WTC11 (cell line): ENCODE data around the gene ZGRF1. TPM values are rescaled to one million over a fixed set of nuclear protein-coding genes. Genes with fewer than 3 reads are reported as not detected.

Experiments used
- ATAC-seq: fragments of 200-7000 bp; cut with Tn5 transposase; 2 replicates; pipeline ENCODE4 v1.10.0; 2021; ENCODE audit warnings: mild to moderate bottlenecking, moderate library complexity
- CTCF ChIA-PET: fragments of 300-600 bp; sonication (Branson Sonifier 250); formaldehyde crosslinking; loops from one replicate; lab custom pipeline; 2021; ENCODE audit warnings: antibody characterized with exemption; lab: Charles Lee
- POLR2A ChIA-PET: fragments of 350-600 bp; sonication (Branson Sonifier 250); formaldehyde crosslinking; loops from one replicate; lab custom pipeline; 2021; ENCODE audit warnings: antibody characterized with exemption; lab: Charles Lee
- DNase-seq: peaks from one replicate; pipeline ENCODE4 v3.0.0; 2021; ENCODE audit warnings: low spot score
- H3K27ac Mint-ChIP-seq: 2 replicates; pipeline ENCODE4 v1.8.0; 2021; ENCODE audit warnings: mixed read lengths
- H3K27me3 Mint-ChIP-seq: 2 replicates; pipeline ENCODE4 v1.8.0; 2021; ENCODE audit warnings: low read depth, mild to moderate bottlenecking, moderate library complexity, mixed read lengths
- H3K36me3 Mint-ChIP-seq: 2 replicates; pipeline ENCODE4 v1.8.0; 2021; ENCODE audit warnings: mixed read lengths
- H3K4me1 Mint-ChIP-seq: 2 replicates; pipeline ENCODE4 v1.8.0; 2022; ENCODE audit warnings: mixed read lengths
- H3K4me3 Mint-ChIP-seq: 2 replicates; pipeline ENCODE4 v1.8.0; 2021; ENCODE audit warnings: mild to moderate bottlenecking, moderate library complexity, mixed read lengths
- H3K9me3 Mint-ChIP-seq: 2 replicates; pipeline ENCODE4 v1.8.0; 2021; ENCODE audit warnings: mixed read lengths
- CBFB ChIP-seq: sonication (generic); formaldehyde crosslinking; IDR thresholded peaks from 2 replicates; pipeline ENCODE4 v1.8.1; 2022; ENCODE audit warnings: mild to moderate bottlenecking, low read depth, missing genetic modification reagents
- EMX1 ChIP-seq: fragments of 250-450 bp; sonication (Bioruptor Pico); IDR thresholded peaks from 2 replicates; pipeline ENCODE4 v1.8.0; 2021; ENCODE audit warnings: mild to moderate bottlenecking
- SMAD4 ChIP-seq: sonication (generic); formaldehyde crosslinking; IDR thresholded peaks from 2 replicates; pipeline ENCODE4 v1.8.0; 2022; ENCODE audit warnings: mild to moderate bottlenecking, missing genetic modification reagents
- SOX15 ChIP-seq: fragments of 250-450 bp; sonication (Bioruptor Pico); IDR thresholded peaks from 2 replicates; pipeline ENCODE4 v1.9.0; 2021; ENCODE audit warnings: mild to moderate bottlenecking
- SP1 ChIP-seq: sonication (generic); formaldehyde crosslinking; conservative IDR thresholded peaks from 2 replicates; pipeline ENCODE4 v1.8.1; 2022; ENCODE audit warnings: missing genetic modification reagents
- TCF7 ChIP-seq: sonication (generic); formaldehyde crosslinking; IDR thresholded peaks from 2 replicates; pipeline ENCODE4 v1.8.0; 2022; ENCODE audit warnings: mild to moderate bottlenecking, low read depth, missing genetic modification reagents, moderate library complexity
- ZNF317 ChIP-seq: sonication (generic); formaldehyde crosslinking; IDR thresholded peaks from 2 replicates; pipeline ENCODE4 v1.8.1; 2023; ENCODE audit warnings: low read depth, mild to moderate bottlenecking, moderate library complexity, missing genetic modification reagents, borderline replicate concordance
- ZNF416 ChIP-seq: fragments of 250-450 bp; sonication (Bioruptor Pico); IDR thresholded peaks from 2 replicates; pipeline ENCODE4 v1.9.0; 2021; ENCODE audit warnings: mild to moderate bottlenecking, inconsistent platforms
- ZNF423 ChIP-seq: fragments of 250-450 bp; sonication (Bioruptor Pico); IDR thresholded peaks from 2 replicates; pipeline ENCODE4 v2.1.2; 2022; ENCODE audit warnings: mild to moderate bottlenecking, moderate library complexity
- total RNA-seq: library from RNA; stranded (reverse); gene quantifications from 3 replicates; pipeline ENCODE4 v1.2.3, GENCODE V29; 2021
- TF ChIP-seq, protein P1 (sequence below): sonication (generic); formaldehyde crosslinking; IDR thresholded peaks from 2 replicates; pipeline ENCODE4 v1.8.0; 2022; ENCODE audit warnings: mild to moderate bottlenecking, missing genetic modification reagents
- TF ChIP-seq, protein P2 (sequence below): fragments of 250-450 bp; sonication (Bioruptor Pico); IDR thresholded peaks from 2 replicates; pipeline ENCODE4 v1.8.0; 2021; ENCODE audit warnings: mild to moderate bottlenecking
- TF ChIP-seq, protein P3 (sequence below): sonication (generic); formaldehyde crosslinking; IDR thresholded peaks from 2 replicates; pipeline ENCODE4 v1.8.1; 2022; ENCODE audit warnings: mild to moderate bottlenecking, moderate library complexity, missing genetic modification reagents
- TF ChIP-seq, protein P4 (sequence below): sonication (generic); formaldehyde crosslinking; IDR thresholded peaks from 2 replicates; pipeline ENCODE4 v1.8.0; 2022; ENCODE audit warnings: mild to moderate bottlenecking, missing genetic modification reagents
- TF ChIP-seq, protein P5 (sequence below): sonication (generic); formaldehyde crosslinking; conservative IDR thresholded peaks from 2 replicates; pipeline ENCODE4 v1.8.1; 2022; ENCODE audit warnings: mild to moderate bottlenecking, missing genetic modification reagents
- TF ChIP-seq, protein P6 (sequence below): fragments of 250-450 bp; sonication (Bioruptor Pico); IDR thresholded peaks from 2 replicates; pipeline ENCODE4 v1.9.0; 2021; ENCODE audit warnings: mild to moderate bottlenecking
- TF ChIP-seq, protein P7 (sequence below): fragments of 250-450 bp; sonication (Bioruptor Pico); conservative IDR thresholded peaks from 2 replicates; pipeline ENCODE4 v1.9.0; 2021; ENCODE audit warnings: mild to moderate bottlenecking
- TF ChIP-seq, protein P8 (sequence below): fragments of 250-450 bp; sonication (Bioruptor Pico); IDR thresholded peaks from 2 replicates; pipeline ENCODE4 v1.9.0; 2021; ENCODE audit warnings: mild to moderate bottlenecking
- TF ChIP-seq, protein P9 (sequence below): sonication (generic); formaldehyde crosslinking; IDR thresholded peaks from 2 replicates; pipeline ENCODE4 v1.8.0; 2023; ENCODE audit warnings: missing genetic modification reagents
- TF ChIP-seq, protein P10 (sequence below): sonication (generic); formaldehyde crosslinking; IDR thresholded peaks from 2 replicates; pipeline ENCODE4 v1.8.0; 2022; ENCODE audit warnings: mild to moderate bottlenecking, missing genetic modification reagents
- TF ChIP-seq, protein P11 (sequence below): sonication (generic); formaldehyde crosslinking; IDR thresholded peaks from 2 replicates; pipeline ENCODE4 v1.8.1; 2023; ENCODE audit warnings: mild to moderate bottlenecking, missing genetic modification reagents

ZGRF1 gene
- total RNA-seq, 1 experiment from 2014 or later: 56.2 TPM

DNA sequence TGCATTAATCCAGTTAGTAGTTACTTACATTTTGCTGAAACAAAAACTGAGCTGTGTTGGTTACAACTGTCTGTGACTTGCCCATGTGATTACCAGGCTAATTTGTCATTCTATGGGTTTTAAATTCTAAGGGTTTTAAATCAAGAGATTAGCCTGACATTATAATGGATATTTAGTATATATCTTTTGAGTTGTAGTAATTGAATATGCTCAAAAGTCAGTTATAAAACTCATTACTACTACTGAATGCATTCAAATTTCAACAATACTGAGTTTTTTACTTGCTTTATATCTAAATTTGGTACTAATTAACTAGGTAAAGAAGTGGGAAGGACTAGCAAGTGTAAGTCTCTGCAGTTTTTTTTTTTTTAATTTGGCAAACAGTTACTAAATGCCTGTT lies 14.9 kb upstream of the ZGRF1 start:
- TF ChIP-seq EMX1: no peak
- TF ChIP-seq, protein P1, sequence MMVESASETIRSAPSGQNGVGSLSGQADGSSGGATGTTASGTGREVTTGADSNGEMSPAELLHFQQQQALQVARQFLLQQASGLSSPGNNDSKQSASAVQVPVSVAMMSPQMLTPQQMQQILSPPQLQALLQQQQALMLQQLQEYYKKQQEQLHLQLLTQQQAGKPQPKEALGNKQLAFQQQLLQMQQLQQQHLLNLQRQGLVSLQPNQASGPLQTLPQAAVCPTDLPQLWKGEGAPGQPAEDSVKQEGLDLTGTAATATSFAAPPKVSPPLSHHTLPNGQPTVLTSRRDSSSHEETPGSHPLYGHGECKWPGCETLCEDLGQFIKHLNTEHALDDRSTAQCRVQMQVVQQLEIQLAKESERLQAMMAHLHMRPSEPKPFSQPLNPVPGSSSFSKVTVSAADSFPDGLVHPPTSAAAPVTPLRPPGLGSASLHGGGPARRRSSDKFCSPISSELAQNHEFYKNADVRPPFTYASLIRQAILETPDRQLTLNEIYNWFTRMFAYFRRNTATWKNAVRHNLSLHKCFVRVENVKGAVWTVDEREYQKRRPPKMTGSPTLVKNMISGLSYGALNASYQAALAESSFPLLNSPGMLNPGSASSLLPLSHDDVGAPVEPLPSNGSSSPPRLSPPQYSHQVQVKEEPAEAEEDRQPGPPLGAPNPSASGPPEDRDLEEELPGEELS (CRISPR knock-in tag): no peak
- TF ChIP-seq, protein P2, sequence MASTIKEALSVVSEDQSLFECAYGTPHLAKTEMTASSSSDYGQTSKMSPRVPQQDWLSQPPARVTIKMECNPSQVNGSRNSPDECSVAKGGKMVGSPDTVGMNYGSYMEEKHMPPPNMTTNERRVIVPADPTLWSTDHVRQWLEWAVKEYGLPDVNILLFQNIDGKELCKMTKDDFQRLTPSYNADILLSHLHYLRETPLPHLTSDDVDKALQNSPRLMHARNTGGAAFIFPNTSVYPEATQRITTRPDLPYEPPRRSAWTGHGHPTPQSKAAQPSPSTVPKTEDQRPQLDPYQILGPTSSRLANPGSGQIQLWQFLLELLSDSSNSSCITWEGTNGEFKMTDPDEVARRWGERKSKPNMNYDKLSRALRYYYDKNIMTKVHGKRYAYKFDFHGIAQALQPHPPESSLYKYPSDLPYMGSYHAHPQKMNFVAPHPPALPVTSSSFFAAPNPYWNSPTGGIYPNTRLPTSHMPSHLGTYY (CRISPR knock-in tag): no peak
- no peak for TF ChIP-seq ZNF317 (CRISPR knock-in tag)
- TF ChIP-seq, protein P3, sequence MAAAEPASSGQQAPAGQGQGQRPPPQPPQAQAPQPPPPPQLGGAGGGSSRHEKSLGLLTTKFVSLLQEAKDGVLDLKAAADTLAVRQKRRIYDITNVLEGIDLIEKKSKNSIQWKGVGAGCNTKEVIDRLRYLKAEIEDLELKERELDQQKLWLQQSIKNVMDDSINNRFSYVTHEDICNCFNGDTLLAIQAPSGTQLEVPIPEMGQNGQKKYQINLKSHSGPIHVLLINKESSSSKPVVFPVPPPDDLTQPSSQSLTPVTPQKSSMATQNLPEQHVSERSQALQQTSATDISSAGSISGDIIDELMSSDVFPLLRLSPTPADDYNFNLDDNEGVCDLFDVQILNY (CRISPR knock-in tag): no peak
- TF ChIP-seq, protein P4, sequence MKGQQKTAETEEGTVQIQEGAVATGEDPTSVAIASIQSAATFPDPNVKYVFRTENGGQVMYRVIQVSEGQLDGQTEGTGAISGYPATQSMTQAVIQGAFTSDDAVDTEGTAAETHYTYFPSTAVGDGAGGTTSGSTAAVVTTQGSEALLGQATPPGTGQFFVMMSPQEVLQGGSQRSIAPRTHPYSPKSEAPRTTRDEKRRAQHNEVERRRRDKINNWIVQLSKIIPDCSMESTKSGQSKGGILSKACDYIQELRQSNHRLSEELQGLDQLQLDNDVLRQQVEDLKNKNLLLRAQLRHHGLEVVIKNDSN (CRISPR knock-in tag): no peak
- TF ChIP-seq CBFB (CRISPR knock-in tag): no peak
- TF ChIP-seq ZNF416: no peak
- no peak for TF ChIP-seq SMAD4
- TF ChIP-seq, protein P5, sequence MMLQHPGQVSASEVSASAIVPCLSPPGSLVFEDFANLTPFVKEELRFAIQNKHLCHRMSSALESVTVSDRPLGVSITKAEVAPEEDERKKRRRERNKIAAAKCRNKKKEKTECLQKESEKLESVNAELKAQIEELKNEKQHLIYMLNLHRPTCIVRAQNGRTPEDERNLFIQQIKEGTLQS (CRISPR knock-in tag): no peak
- no peak for TF ChIP-seq ZNF423 (CRISPR knock-in tag)
- H3K27me3 Mint-ChIP-seq: peaks cover 7% of the 10 kb centered on the region
- H3K36me3 Mint-ChIP-seq: peaks cover 34% of the 10 kb centered on the region
- DNase-seq (no peak), ATAC-seq (no peak)
- H3K27ac Mint-ChIP-seq: peak overlapping the region; percentile 93
- no peaks in the 10 kb centered on the region for H3K9me3 Mint-ChIP-seq
- peak overlapping the region; percentile 52 for H3K4me3 Mint-ChIP-seq
- POLR2A ChIA-PET: interaction anchor here (0.8 to 2.1 kb wide), 3 partner anchors 53 to 114 kb away, joined by 3 to 14 read pairs (median 5); no protein-coding TSS in a partner anchor
- CTCF ChIA-PET: interaction anchor here (0.6 to 2.2 kb wide), 4 partner anchors 100 to 114 kb away, joined by 3 to 39 read pairs (median 7); no protein-coding TSS in a partner anchor
- peaks cover 66% of the 10 kb centered on the region for H3K4me1 Mint-ChIP-seq

DNA sequence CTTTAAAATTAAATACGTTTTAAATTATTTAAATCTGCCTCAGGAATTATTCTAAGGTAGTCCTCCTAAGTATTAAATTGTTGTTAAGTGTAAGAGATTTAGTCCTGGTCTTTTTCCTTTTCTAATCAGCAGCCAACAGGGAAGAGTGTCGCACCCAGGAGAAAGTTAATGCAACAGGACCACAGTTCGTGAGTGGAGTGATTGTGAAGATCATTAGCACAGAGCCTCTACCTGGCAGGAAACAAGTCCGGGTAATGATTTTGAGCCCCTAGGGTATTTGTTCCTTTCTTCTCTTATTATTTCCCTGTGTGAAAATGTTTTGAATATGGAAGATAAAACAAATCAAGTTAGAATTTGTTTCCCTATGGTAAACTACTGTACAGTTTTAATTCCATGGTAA lies 13.6 kb upstream of the ZGRF1 start:
- H3K27me3 Mint-ChIP-seq: peaks cover 7% of the 10 kb centered on the region
- CTCF ChIA-PET: no interaction called here
- DNase-seq: no peak
- H3K9me3 Mint-ChIP-seq: no peaks in the 10 kb centered on the region
- peak overlapping the region; percentile 99 for H3K27ac Mint-ChIP-seq
- H3K4me3 Mint-ChIP-seq: peak overlapping the region; percentile 68
- peaks cover 54% of the 10 kb centered on the region for H3K4me1 Mint-ChIP-seq
- H3K36me3 Mint-ChIP-seq: peaks cover 37% of the 10 kb centered on the region
- ATAC-seq: no peak
- POLR2A ChIA-PET: no interaction called here
- TF ChIP-seq SP1 (CRISPR knock-in tag) (no peak), TCF7 (CRISPR knock-in tag) (no peak), SOX15 (CRISPR knock-in tag) (no peak)
- TF ChIP-seq, protein P6, sequence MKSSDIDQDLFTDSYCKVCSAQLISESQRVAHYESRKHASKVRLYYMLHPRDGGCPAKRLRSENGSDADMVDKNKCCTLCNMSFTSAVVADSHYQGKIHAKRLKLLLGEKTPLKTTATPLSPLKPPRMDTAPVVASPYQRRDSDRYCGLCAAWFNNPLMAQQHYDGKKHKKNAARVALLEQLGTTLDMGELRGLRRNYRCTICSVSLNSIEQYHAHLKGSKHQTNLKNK (CRISPR knock-in tag): no peak
- TF ChIP-seq, protein P7, sequence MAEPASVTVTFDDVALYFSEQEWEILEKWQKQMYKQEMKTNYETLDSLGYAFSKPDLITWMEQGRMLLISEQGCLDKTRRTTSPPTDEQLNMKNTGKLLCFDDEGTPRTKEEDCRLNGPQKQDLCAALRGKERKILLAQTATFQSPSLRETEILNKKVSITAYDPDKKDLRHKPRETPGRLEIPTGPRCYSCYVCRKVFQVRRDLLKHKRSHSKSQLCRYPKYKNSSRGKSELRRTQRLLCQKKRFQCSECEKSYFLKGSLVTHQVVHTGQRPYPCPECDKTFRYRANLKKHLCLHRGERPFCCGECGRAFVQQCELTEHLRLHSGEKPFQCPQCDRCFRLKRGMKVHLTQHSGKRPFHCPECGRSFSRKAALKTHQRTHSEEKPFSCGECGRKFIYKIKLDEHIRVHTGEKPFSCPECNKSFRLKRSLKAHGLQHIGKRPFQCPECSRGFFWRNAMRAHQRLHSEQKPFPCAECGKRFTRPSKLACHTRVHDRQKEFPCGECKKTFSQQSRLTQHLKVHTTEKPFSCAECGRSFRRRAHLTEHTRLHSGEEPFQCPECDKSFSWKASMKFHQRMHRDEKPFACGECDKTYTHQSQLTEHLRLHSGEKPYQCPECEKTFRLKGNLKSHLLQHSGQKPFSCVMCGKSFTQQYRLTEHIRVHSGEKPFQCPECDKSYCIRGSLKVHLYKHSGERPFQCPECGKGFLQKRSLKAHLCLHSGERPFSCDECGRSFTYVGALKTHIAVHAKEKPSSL (CRISPR knock-in tag): no peak
- TF ChIP-seq, protein P8, sequence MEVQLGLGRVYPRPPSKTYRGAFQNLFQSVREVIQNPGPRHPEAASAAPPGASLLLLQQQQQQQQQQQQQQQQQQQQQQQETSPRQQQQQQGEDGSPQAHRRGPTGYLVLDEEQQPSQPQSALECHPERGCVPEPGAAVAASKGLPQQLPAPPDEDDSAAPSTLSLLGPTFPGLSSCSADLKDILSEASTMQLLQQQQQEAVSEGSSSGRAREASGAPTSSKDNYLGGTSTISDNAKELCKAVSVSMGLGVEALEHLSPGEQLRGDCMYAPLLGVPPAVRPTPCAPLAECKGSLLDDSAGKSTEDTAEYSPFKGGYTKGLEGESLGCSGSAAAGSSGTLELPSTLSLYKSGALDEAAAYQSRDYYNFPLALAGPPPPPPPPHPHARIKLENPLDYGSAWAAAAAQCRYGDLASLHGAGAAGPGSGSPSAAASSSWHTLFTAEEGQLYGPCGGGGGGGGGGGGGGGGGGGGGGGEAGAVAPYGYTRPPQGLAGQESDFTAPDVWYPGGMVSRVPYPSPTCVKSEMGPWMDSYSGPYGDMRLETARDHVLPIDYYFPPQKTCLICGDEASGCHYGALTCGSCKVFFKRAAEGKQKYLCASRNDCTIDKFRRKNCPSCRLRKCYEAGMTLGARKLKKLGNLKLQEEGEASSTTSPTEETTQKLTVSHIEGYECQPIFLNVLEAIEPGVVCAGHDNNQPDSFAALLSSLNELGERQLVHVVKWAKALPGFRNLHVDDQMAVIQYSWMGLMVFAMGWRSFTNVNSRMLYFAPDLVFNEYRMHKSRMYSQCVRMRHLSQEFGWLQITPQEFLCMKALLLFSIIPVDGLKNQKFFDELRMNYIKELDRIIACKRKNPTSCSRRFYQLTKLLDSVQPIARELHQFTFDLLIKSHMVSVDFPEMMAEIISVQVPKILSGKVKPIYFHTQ (CRISPR knock-in tag): no peak
- TF ChIP-seq, protein P9, sequence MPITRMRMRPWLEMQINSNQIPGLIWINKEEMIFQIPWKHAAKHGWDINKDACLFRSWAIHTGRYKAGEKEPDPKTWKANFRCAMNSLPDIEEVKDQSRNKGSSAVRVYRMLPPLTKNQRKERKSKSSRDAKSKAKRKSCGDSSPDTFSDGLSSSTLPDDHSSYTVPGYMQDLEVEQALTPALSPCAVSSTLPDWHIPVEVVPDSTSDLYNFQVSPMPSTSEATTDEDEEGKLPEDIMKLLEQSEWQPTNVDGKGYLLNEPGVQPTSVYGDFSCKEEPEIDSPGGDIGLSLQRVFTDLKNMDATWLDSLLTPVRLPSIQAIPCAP: no peak
- TF ChIP-seq, protein P10, sequence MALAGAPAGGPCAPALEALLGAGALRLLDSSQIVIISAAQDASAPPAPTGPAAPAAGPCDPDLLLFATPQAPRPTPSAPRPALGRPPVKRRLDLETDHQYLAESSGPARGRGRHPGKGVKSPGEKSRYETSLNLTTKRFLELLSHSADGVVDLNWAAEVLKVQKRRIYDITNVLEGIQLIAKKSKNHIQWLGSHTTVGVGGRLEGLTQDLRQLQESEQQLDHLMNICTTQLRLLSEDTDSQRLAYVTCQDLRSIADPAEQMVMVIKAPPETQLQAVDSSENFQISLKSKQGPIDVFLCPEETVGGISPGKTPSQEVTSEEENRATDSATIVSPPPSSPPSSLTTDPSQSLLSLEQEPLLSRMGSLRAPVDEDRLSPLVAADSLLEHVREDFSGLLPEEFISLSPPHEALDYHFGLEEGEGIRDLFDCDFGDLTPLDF (CRISPR knock-in tag): no peak
- TF ChIP-seq, protein P11, sequence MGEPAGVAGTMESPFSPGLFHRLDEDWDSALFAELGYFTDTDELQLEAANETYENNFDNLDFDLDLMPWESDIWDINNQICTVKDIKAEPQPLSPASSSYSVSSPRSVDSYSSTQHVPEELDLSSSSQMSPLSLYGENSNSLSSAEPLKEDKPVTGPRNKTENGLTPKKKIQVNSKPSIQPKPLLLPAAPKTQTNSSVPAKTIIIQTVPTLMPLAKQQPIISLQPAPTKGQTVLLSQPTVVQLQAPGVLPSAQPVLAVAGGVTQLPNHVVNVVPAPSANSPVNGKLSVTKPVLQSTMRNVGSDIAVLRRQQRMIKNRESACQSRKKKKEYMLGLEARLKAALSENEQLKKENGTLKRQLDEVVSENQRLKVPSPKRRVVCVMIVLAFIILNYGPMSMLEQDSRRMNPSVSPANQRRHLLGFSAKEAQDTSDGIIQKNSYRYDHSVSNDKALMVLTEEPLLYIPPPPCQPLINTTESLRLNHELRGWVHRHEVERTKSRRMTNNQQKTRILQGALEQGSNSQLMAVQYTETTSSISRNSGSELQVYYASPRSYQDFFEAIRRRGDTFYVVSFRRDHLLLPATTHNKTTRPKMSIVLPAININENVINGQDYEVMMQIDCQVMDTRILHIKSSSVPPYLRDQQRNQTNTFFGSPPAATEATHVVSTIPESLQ: no peak
